Esophagus muscularis mucosa (tissue), 4 donors: Measurements from ENCODE around the gene ZNF33B.

Source experiments
- EP300 ChIP-seq: sonication (generic); formaldehyde crosslinking; IDR thresholded peaks from one replicate; pipeline ENCODE4 v1.6.1; 2017; ENCODE audit warnings: antibody characterized with exemption
- POLR2A ChIP-seq: fragments of 450-650 bp; IDR thresholded peaks from one replicate; pipeline ENCODE4 v1.6.1; 2017; ENCODE audit warnings: antibody characterized with exemption, moderate library complexity, mild to moderate bottlenecking, low read depth
- TF ChIP-seq, protein P1 (sequence below), 3 experiments: fragments of 200-600 bp in 2 of 3; fragments of 450-650 bp in 1 of 3; sonication (generic) in 2 of 3; IDR thresholded peaks; one replicate each; pipeline ENCODE4 v1.5.1; 2017 to 2019; ENCODE audit warnings: antibody characterized with exemption in 3 of 3, mild to moderate bottlenecking in 2 of 3, moderate library complexity in 1 of 3

DNA sequence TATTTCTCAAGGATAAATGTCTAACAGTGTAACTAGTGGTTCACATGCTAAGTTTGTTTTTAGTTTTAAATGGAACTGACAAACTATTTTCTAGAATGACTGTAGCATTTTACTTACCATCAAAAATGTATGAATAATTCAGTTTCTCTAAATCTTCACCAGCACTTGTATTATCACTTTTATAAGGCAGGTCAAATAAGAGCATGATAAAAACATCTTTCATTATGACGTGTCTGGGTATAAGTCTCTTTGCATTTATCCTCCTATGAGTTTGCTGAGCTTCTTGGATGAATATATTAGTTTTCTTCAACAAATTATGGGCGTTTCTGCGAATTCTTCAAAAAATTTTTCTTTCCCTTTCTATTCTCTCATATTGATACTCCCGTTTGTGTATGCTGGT, 19.9 kb downstream of the ZNF33B start:
- TF ChIP-seq, protein P1, sequence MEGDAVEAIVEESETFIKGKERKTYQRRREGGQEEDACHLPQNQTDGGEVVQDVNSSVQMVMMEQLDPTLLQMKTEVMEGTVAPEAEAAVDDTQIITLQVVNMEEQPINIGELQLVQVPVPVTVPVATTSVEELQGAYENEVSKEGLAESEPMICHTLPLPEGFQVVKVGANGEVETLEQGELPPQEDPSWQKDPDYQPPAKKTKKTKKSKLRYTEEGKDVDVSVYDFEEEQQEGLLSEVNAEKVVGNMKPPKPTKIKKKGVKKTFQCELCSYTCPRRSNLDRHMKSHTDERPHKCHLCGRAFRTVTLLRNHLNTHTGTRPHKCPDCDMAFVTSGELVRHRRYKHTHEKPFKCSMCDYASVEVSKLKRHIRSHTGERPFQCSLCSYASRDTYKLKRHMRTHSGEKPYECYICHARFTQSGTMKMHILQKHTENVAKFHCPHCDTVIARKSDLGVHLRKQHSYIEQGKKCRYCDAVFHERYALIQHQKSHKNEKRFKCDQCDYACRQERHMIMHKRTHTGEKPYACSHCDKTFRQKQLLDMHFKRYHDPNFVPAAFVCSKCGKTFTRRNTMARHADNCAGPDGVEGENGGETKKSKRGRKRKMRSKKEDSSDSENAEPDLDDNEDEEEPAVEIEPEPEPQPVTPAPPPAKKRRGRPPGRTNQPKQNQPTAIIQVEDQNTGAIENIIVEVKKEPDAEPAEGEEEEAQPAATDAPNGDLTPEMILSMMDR (IDR thresholded peaks at IDR 0.05): no peak
- no peak for TF ChIP-seq POLR2A
- no peak for TF ChIP-seq EP300
